ENCODE data around the gene PIK3R5. TPM values are rescaled to one million over a fixed set of nuclear protein-coding genes. Genes with fewer than 3 reads are reported as not detected.

Gene PIK3R5
- total RNA-seq, 2 experiments from 2014 or later = 0.76 to 1.5 TPM

- CTCF ChIA-PET (ENCODE audit: unreplicated experiment) = no interaction called here
- Histone ChIP-seq H3K27ac (ENCODE audit: low read depth, low read length, poor library complexity, severe bottlenecking) (no peak overlapping the region), H3K79me2 (ENCODE audit: insufficient read depth, low read depth, low read length) (no peaks in the 10 kb centered on the region), H3K36me3 (ENCODE audit: insufficient read depth, low read length) (no peaks in the 10 kb centered on the region), H3K4me2 (ENCODE audit: low read length) (no peak overlapping the region), H3K4me3 (ENCODE audit: low read depth, low read length, poor library complexity, severe bottlenecking) (no peak overlapping the region), H3K4me1 (ENCODE audit: insufficient read depth, low read length, poor library complexity, severe bottlenecking) (peaks cover 21% of the 10 kb centered on the region), H3K9me3 (ENCODE audit: low read length) (no peaks in the 10 kb centered on the region), H4K20me1 (ENCODE audit: insufficient read depth, low read length) (no peaks in the 10 kb centered on the region), H2AFZ (ENCODE audit: low read length) (no peak overlapping the region), H3K9me2 (ENCODE audit: insufficient read depth, low read length) (no peaks in the 10 kb centered on the region)
- BruUV-seq (replicated peaks) = no TSS peak
- no peak for DNase-seq (ENCODE audit: low spot score)
- no peak for TF ChIP-seq EZH2phosphoT487 (IDR thresholded peaks at IDR 0.05; ENCODE audit: borderline replicate concordance, low read depth, low read length)
- no peak for TF ChIP-seq CTCF (conservative IDR thresholded peaks at IDR 0.05; ENCODE audit: low read length)
- POLR2A ChIA-PET = no interaction called here
- intact Hi-C loops (cut with micrococcal nuclease; ENCODE audit: unreplicated experiment) = no loop called here
Measured at GRCh38 chr17:8904201-8904600, 61.3 kb downstream of the PIK3R5 start.

- DNase-seq (ENCODE audit: low spot score) = no peak
- no TSS peak for BruUV-seq (replicated peaks)
- intact Hi-C loops (cut with micrococcal nuclease; ENCODE audit: unreplicated experiment) = no loop called here
- H4K20me1 ChIP-seq (ENCODE audit: insufficient read depth, low read length) = no peaks in the 10 kb centered on the region
- no peaks in the 10 kb centered on the region for H3K36me3 ChIP-seq (ENCODE audit: insufficient read depth, low read length)
- no peaks in the 10 kb centered on the region for H3K9me2 ChIP-seq (ENCODE audit: insufficient read depth, low read length)
- H3K4me2 ChIP-seq (ENCODE audit: low read length) = peak overlapping the region; percentile 19
- H3K79me2 ChIP-seq (ENCODE audit: insufficient read depth, low read depth, low read length) = no peaks in the 10 kb centered on the region
- no peaks in the 10 kb centered on the region for H3K9me3 ChIP-seq (ENCODE audit: low read length)
- ChIA-PET POLR2A (interaction anchor here (0.5 to 1.9 kb wide), 6 partner anchors 11 to 1185 kb away, joined by 3 to 5 read pairs (median 4); no protein-coding TSS in a partner anchor), CTCF (ENCODE audit: unreplicated experiment) (no interaction called here)
- TF ChIP-seq CTCF (conservative IDR thresholded peaks at IDR 0.05; ENCODE audit: low read length) (peak; percentile 30; the same call in 1 of the 2 replicates), EZH2phosphoT487 (IDR thresholded peaks at IDR 0.05; ENCODE audit: borderline replicate concordance, low read depth, low read length) (no peak)
- H3K4me3 ChIP-seq (ENCODE audit: low read depth, low read length, poor library complexity, severe bottlenecking) = no peak overlapping the region
- peak overlapping the region; percentile 65 for H2AFZ ChIP-seq (ENCODE audit: low read length)
- H3K4me1 ChIP-seq (ENCODE audit: insufficient read depth, low read length, poor library complexity, severe bottlenecking) = peaks cover 37% of the 10 kb centered on the region
- no peak overlapping the region for H3K27ac ChIP-seq (ENCODE audit: low read depth, low read length, poor library complexity, severe bottlenecking)
Measured at GRCh38 chr17:8900626-8901585, 64.6 kb downstream of the PIK3R5 start.

GRCh38 chr17:8900207-8900606, 65.3 kb downstream of the PIK3R5 start:
- ChIA-PET POLR2A (interaction anchor here (0.6 to 1.9 kb wide), 6 partner anchors 8 to 1185 kb away, joined by 3 to 5 read pairs (median 4); no protein-coding TSS in a partner anchor), CTCF (ENCODE audit: unreplicated experiment) (no interaction called here)
- no peak for TF ChIP-seq CTCF (conservative IDR thresholded peaks at IDR 0.05; ENCODE audit: low read length)
- TF ChIP-seq EZH2phosphoT487 (IDR thresholded peaks at IDR 0.05; ENCODE audit: borderline replicate concordance, low read depth, low read length) = no peak
- no peaks in the 10 kb centered on the region for H3K9me3 ChIP-seq (ENCODE audit: low read length)
- intact Hi-C loops (cut with micrococcal nuclease; ENCODE audit: unreplicated experiment) = no loop called here
- H3K4me1 ChIP-seq (ENCODE audit: insufficient read depth, low read length, poor library complexity, severe bottlenecking) = peaks cover 37% of the 10 kb centered on the region
- BruUV-seq (replicated peaks) = no TSS peak
- no peak overlapping the region for H3K4me3 ChIP-seq (ENCODE audit: low read depth, low read length, poor library complexity, severe bottlenecking)
- H3K27ac ChIP-seq (ENCODE audit: low read depth, low read length, poor library complexity, severe bottlenecking) = no peak overlapping the region
- no peaks in the 10 kb centered on the region for H3K79me2 ChIP-seq (ENCODE audit: insufficient read depth, low read depth, low read length)
- peak overlapping the region; percentile 19; the same call in 1 of the 2 replicates for H3K4me2 ChIP-seq (ENCODE audit: low read length)
- DNase-seq (ENCODE audit: low spot score) = no peak
- no peaks in the 10 kb centered on the region for H3K36me3 ChIP-seq (ENCODE audit: insufficient read depth, low read length)
- H2AFZ ChIP-seq (ENCODE audit: low read length) = peak overlapping the region; percentile 65
- H4K20me1 ChIP-seq (ENCODE audit: insufficient read depth, low read length) = no peaks in the 10 kb centered on the region
- H3K9me2 ChIP-seq (ENCODE audit: insufficient read depth, low read length) = no peaks in the 10 kb centered on the region

All from OCI-LY7 (cell line).